Mucosa of descending colon (tissue), 3 donors: ENCODE results near the gene TMEM250. TPM values are rescaled to one million over a fixed set of nuclear protein-coding genes. Genes with fewer than 3 reads are reported as not detected.

Source experiments
- ATAC-seq: fragments of 200-7000 bp; cut with Tn5 transposase; one replicate; pipeline ENCODE4 v1.9.1; 2020; ENCODE audit warnings: mild to moderate bottlenecking, moderate library complexity
- DNase-seq, 3 donors: peaks; one replicate each; pipeline ENCODE4 v3.0.0-alpha.2; 2020
- H3K36me3 ChIP-seq: fragments of 200-600 bp; one replicate; pipeline ENCODE4 v1.8.0; 2021; ENCODE audit warnings: low read depth, mild to moderate bottlenecking
- H3K4me1 ChIP-seq: fragments of 200-600 bp; one replicate; pipeline ENCODE4 v1.8.0; 2021; ENCODE audit warnings: low read depth, mild to moderate bottlenecking
- H3K4me3 ChIP-seq: fragments of 200-600 bp; one replicate; pipeline ENCODE4 v1.8.0; 2021; ENCODE audit warnings: mild to moderate bottlenecking
- H3K9me3 ChIP-seq: fragments of 200-600 bp; one replicate; pipeline ENCODE4 v1.8.0; 2021; ENCODE audit warnings: mild to moderate bottlenecking
- CTCF ChIP-seq: fragments of 200-600 bp; IDR thresholded peaks from one replicate; pipeline ENCODE4 v1.8.0; 2022; ENCODE audit warnings: antibody characterized with exemption, mild to moderate bottlenecking
- intact Hi-C, 2 donors: fragments of 100-400 bp; cut with DNase I in 1 of 2; cut with micrococcal nuclease in 1 of 2; formaldehyde crosslinking; loops; one replicate each; pipeline versions ENCODE4 v1.11.0 to v1.11.1; 2022; cut with DNase I, micrococcal nuclease
- total RNA-seq, 3 donors: library from RNA; stranded (reverse); fragmentation: NEBNext Ultra II Directional in 2 of 3; extraction: Animal tissue kit (Norgen Biotek cat#: 25700) in 2 of 3; gene quantifications; one replicate each; pipeline versions ENCODE4 v1.2.1 to v1.2.4, GENCODE V29; 2021 to 2023
- donor health status: DM: no; HTN: no; CAD: no; lungs with moderate emphysema.
- donor health status: DM: no; HTN: no; CAD: no.
- donor health status: DM: no; HTN: yes; CAD: no.

The TMEM250 gene
- total RNA-seq, 3 donors from 2014 or later: 47.4 to 54.1 (median 52.0) TPM

GRCh38 chr9:136157477-136158265 lies 39.0 kb upstream of the TMEM250 start:
- Histone ChIP-seq H3K36me3 (no peaks in the 10 kb centered on the region), H3K4me3 (no peak overlapping the region), H3K9me3 (no peaks in the 10 kb centered on the region), H3K4me1 (no peaks in the 10 kb centered on the region)
- intact Hi-C loops: no loop called here
- TF ChIP-seq CTCF: no peak
- ATAC-seq (no peak), DNase-seq (peak in 1 of 3 donors; percentile 38)

- intact Hi-C loops: no loop called here
- ATAC-seq: no peak
- TF ChIP-seq CTCF: no peak
These were observed 37.8 kb upstream of the TMEM250 start for GRCh38 chr9:136156209-136157120.

GRCh38 chr9:136155576-136155975 lies 36.9 kb upstream of the TMEM250 start:
- ATAC-seq (no peak), DNase-seq (no peak)
- no peak overlapping the region for H3K4me3 ChIP-seq
- no peak for TF ChIP-seq CTCF
- no peaks in the 10 kb centered on the region for H3K9me3 ChIP-seq
- intact Hi-C loops: no loop called here
- H3K4me1 ChIP-seq: no peaks in the 10 kb centered on the region
- no peaks in the 10 kb centered on the region for H3K36me3 ChIP-seq

More at GRCh38 chr9:136156209-136157120, 37.8 kb upstream of the TMEM250 start:
- Histone ChIP-seq H3K36me3 (no peaks in the 10 kb centered on the region), H3K9me3 (no peaks in the 10 kb centered on the region), H3K4me1 (no peaks in the 10 kb centered on the region), H3K4me3 (no peak overlapping the region)
- DNase-seq: peak in 1 of 3 donors; percentile 30

GRCh38 chr9:136154943-136155342 lies 36.3 kb upstream of the TMEM250 start:
- no peak overlapping the region for H3K4me3 ChIP-seq
- H3K4me1 ChIP-seq: no peaks in the 10 kb centered on the region
- no peak for DNase-seq
- H3K9me3 ChIP-seq: no peaks in the 10 kb centered on the region
- no peak for TF ChIP-seq CTCF
- H3K36me3 ChIP-seq: no peaks in the 10 kb centered on the region
- ATAC-seq: no peak
- intact Hi-C loops: no loop called here

GRCh38 chr9:136153381-136154065 lies 34.8 kb upstream of the TMEM250 start:
- TF ChIP-seq CTCF: no peak
- ATAC-seq: peak; percentile 31

More at GRCh38 chr9:136153381-136154065, 34.8 kb upstream of the TMEM250 start:
- no peaks in the 10 kb centered on the region for H3K4me1 ChIP-seq
- no peaks in the 10 kb centered on the region for H3K9me3 ChIP-seq
- intact Hi-C loops: no loop called here
- H3K4me3 ChIP-seq: no peak overlapping the region
- no peaks in the 10 kb centered on the region for H3K36me3 ChIP-seq
- DNase-seq: peak in 1 of 3 donors; percentile 38
